GM18951 (cell line): ENCODE data around the gene UPF1.

Experiments used
- POLR2A ChIP-seq: IDR thresholded peaks from 4 replicates; pipeline ENCODE4 v1.6.1; 2011; ENCODE audit warnings: mild to moderate bottlenecking; ENCODE audit not compliant: insufficient read length, insufficient read depth; ENCODE audit errors: extremely low read depth
- in situ Hi-C: fragments of 300-500 bp; cut with MboI; formaldehyde crosslinking; loops from one replicate; pipeline ENCODE4 v1.12.0; 2022; ENCODE audit warnings: low sequenced_read_pairs, mixed read lengths, inconsistent platforms; ENCODE audit not compliant: unreplicated experiment

The UPF1 gene

DNA sequence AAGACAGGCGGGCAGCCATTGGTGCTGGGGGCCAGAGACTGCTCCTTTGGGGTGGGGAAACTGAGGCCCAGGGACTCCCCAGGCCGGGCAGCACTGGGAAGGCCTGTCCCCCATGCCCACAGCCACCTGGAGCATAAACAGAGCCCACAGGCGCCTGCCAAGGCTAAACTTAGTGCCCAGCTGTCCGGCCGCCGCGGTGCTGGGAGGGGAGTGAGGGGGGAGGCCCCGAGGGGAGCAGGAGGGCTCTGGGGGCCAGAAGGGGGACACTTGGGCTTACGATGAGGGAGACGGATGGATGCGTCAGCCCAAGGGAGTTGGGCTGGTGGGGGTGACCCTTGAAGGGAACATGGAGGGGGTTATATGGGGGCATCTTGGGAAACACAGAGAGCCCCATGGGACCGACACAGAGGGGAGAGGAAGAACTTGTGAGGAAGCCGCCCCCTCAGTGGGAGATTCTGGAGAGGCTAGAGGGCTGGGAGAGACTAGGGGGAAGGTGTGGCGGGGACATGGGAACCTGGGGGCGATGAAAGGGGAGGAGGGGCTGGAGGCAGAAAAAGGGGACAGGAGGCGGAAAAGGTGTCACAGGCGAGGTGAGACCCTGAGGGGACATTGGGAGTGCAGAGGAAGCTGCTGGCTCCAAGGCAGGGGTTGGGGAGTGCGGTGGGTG, 62.0 kb downstream of the UPF1 start:
- in situ Hi-C loops, result no loop called here
- no peak for TF ChIP-seq POLR2A

DNA sequence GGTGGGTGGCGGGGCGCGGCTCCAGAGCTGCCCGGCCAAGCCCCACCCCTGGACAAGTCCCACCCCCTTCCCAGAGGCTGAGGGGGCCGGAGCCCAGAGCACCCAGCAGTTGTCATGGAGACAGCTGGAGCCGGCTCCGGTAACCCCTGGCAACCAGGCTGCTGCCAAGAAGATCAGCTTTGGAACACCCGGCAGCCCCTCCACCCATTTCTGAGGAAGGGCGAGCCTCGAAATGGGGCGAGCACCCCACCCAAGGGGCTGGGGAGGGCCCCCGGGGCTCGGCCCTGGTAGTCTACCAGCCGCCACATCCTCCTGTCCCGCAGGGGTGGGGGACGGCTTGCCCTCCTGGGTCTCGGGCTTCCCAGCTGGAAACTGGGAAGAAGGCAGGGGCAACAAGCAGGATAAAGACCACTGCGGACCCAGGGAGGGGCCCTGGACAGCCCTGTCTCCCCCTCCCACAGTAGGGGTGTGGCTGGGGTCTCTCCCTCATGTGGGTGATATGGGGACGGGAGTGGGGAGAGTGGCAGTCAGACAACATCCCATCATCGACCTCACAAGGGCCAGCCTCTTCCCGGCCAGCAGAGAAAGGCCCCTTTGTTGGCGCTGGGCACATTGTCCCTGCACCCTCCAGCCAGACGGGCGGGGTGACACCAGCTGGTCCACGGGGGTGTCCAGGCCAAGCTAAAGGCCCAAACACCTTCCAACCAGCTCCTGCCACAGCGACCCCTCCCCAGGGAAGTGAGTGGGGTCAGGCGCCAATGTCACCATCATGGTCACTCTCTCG, 62.7 kb downstream of the UPF1 start:
- in situ Hi-C loops, result no loop called here
- no peak for TF ChIP-seq POLR2A

DNA sequence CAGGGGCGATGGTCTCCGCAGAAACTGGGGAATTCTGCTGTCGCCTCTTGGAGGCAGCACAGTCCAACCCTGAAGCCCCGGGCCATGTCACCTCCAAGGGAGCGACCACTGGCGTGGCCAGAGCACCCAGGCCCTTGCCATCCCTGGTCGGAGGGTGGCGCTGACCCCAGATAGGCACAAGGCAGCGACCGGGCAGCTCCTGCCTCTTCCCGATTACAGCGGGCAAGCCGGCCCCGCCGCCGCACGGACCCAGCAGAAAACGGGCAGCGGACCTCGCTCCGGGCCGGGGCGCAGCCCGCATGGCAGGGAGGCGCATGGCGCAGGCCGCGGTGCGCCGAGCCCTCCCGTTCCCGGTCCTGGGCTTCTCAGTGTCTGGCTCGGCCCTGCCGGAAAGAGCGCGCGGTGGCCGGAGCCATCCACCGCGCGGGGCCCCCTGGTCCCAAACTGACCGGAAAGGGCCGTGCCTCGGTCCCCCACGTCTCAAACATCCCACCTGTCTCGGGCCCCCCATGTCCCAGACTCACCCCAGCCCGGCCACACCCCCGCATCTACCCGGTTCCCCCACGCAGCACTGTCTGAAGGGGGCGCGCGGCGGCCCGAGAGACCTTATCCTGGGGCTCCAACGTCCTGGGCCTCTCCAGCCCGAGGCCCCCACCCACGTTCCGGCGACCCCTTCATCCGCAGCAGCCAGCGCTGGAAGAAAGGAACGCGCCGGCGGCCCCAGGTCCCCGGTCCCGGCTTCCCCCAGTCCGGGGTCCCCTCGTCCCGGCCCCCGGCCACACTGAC, 63.5 kb downstream of the UPF1 start:
- TF ChIP-seq POLR2A, result no peak
- in situ Hi-C loops, result no loop called here

DNA sequence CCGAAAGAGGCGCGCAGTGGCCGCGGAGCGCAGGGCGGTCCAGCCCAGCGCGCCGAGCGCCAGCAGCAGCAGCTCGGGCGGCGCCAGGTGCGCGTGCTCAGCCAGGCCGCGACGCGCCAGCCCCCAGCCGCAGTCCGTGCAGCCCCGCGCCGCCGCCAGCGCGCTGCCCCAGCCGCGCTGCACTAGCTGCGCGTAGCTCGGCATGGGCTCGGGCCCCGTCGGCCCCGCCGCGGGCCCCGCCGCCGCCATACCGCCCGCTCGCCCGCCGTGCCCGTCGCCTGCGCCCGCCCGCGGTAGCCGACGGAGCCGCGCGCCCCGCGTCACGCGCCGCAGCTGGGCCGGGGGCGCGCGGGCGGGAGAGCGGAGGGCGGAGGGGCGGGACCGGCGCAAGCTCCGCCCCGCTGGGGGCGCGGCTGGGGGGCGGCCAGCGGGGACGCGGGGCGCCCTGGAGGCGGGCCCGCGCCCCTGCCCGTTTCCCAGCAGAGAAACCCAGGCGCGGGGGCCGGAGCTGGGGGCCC, 64.1 kb downstream of the UPF1 start, which contains the start of gene CERS1:
CERS1 (minus strand) TSS at position 335 of the 518 bp plus-strand sequence; CDS start at position 249, 86 bp downstream.
- TF ChIP-seq POLR2A, result no peak
- in situ Hi-C loops, result no loop called here

DNA sequence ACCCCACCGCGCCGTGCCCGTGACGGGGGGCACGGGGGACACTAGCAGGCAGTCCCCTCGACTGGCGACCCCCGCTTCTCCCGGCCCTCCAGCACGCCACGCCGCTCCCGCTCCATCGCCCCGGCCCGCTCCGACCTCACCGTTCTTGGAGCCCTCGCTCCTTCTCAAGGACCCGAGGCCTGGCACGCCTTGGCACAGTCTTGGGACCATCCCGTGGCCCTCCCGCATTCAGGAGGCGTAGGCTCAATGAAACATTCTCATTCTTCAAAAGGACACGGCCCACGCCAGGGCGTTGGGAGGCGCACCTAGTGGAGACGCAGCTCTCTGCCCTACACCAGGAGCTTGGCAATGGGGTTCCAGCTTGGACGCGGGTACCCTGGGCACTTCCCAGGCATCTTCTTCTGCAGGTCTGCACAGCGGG, 64.7 kb downstream of the UPF1 start:
- TF ChIP-seq POLR2A, result no peak
- in situ Hi-C loops, result no loop called here

DNA sequence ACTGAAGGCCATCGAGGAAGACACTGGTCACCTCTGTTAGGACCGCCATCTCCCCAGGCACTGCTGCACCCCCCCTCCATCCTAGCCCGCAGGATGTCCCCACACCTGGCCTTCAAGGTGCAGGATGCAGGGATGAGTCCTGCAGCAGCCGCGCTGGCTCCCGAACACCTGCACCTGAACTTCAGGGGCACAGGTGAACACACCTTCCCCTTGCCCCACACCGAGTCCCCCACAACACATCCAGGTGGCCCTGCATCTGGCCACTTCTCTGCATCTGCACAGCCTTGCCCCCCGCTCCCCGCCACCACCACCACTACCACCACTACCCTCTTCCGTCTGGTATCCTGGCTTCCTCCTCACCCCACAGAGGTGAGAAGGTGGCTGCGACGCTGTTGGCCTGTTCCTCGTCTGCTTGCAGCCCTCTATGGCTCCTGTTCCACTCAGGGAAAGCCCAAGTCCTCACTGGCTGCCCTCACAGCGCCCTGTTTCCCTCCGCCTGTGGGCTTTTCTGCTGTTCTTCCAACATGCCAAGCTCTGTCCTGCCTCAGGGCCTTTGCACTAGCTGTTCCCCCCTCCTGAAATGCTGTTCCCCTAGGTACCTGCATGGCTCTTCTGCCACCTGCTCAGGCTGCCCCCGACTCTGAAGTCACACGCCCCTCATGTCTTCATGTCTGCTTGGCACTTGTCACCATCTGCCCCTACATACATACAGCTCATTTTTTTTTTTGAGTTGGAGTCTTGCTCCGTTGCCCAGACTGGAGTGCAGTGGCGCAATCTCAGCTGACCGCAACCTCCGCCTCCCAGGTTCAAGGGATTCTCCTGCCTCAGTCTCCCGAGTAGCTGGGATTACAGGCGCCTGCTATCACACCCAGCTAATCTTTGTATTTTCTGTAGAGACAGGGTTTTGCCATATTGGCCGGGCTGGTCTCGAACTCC, 65.6 kb downstream of the UPF1 start:
- in situ Hi-C loops, result no loop called here
- TF ChIP-seq POLR2A, result no peak

DNA sequence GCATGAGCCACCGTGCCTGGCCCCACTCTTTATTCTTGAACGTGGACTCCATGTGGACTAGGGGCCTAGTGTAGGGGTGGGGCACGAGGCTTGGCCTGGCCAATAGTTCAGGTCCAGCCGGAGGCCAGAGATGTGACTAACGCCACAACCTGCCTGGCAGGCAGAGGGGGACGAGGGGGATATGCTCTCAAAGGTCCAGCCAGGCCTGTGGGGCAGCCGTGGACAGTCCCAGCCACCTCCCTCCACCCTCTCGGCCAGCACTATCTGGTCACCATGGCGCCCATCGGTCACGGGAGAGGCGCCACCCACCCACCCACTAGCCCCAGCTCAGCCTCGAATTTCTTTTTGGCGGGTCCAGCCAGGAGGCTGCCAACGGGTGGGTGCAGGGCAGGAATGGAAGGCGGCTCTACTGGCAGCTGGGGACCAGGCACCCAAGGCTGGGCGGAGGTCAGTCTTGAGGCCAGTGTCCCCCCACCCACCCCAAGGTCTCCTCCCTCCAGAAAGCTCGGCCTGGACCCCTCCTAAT, 66.4 kb downstream of the UPF1 start:
- in situ Hi-C loops, result no loop called here
- no peak for TF ChIP-seq POLR2A

DNA sequence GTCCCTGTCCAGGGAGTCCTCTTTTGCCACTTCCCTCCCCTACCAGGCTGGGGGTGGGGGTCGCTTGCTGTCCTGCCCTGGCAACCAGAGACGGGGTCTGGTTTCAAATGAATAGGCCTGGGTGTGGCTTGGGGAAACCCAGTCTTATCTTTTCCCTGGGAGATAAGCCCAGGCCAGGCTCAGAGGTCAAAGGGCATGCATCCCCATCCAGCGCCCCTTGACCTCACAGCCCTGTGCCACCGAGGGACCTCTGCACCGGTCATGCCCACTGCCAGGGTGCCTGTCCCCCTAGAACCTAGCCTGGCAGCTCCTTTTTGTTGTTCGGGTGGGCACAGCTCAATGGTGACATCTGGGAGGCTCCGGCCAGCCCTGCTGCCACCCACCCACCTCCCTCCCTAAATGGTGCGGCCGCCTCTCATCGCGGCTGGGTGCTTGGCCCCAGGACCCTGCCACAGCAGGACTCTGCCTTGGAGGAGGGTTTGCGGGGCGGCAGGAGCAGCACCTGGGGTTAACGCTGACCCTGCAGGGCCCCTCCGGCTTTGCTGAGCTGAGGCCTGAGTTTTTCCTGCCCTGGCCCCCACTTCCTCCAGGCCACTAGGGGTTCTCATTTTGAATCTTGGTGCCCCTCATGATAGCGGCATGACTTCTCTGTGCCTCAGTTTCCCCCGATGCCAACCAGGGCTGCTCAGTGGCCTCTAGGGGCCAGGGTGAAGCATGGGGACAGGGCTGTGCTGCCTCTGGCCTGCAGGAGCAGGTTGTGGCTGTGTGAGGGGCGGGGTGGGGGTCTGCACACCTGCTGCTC, 67.0 kb downstream of the UPF1 start:
- TF ChIP-seq POLR2A, result no peak
- in situ Hi-C loops, result no loop called here

DNA sequence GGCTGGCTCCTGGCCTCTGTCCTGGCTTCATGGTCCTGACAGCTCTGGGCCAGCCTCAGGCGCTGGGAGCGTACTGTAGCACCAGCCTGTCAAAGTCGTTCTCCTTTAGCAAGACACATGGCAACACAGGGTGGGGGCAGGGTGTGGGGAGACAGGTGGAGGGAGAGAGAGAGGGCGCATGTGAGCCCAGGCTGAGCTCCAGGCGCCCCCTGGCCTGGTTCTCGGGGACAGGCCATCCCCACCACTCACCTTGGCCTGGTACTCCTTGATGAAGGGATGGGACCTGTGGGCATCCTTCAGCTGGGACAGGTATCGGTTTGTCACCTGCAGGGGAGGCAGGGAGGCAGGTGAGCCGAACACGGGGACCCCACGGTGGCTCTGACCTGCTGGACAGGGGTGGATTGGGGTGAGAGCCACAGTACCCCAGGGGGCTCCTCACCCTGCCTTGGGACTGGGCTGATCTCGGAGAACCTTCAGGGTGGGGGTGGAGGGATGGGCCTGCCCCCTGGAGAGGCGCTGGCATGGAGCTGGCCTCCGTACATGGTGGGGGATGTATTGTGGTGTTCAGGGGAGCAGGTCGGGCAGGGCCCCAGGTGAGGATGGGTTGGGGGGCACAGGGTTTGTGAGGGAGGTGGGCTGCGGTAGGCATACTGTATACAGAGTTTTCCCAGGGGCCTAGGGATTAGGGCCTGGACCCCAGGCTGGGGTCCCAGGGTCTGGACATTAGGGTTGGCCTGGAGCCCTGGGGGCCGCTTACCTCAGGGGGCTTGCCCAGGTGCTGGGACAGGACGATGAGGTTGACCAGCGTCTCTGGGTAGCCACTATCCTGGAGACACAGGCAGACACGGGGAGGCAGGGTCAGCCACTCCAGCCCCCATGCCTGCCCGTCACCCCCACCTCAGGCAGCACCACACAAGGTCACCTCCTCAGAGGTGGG, 68.1 kb downstream of the UPF1 start:
- no peak for TF ChIP-seq POLR2A
- in situ Hi-C loops, result no loop called here

DNA sequence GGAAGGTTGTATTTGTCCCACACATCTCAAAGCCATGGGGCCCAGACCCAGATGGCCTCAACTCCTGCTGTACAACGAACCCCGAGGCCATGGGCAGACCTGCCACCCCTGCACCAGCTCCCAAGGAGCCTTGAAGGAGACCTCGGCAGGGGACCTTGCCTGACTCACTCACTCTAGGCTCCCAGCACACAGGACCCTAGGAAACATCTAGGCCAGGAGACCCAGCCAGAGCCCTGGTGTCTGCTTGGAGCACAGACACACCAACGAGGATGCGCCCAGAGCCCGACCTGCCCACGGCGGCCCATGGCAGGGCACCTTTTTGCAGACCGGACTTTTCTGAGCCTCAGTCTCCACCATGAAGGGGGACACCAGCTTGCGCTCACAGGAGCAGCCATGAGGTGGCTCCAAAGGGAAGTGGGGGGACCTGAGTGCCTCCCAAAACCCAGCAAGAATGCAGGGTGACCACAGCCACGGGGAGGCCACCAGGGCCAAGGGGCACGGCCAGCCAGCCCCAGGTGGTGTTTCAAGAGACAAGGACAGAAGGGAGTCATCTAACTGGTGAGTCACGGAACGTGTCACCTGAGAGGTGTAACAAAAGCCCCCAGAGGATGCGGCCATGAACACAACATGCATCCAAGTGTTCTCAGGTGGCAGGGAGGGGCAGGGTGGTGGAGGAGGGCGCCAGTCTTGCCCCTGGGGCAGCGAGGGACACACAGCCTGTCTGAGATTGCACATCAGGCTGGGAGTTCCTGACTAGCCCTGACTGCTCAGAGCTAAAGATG, 69.1 kb downstream of the UPF1 start:
- TF ChIP-seq POLR2A, result no peak
- in situ Hi-C loops, result no loop called here
